Activated CD4-positive, alpha-beta T cell treated with anti-CD3 and anti-CD28 coated beads, Interleukin-2, amount 10 ng/mL, durations not matched to agents 7 days and 5 days (primary cell): ENCODE measurements around the gene CYP27A1. TPM values are rescaled to one million over a fixed set of nuclear protein-coding genes. Genes with fewer than 3 reads are reported as not detected.
"Not testable (repeated sequence)": the region's sequence is repeated elsewhere in the genome, so short reads cannot be mapped to it uniquely, and the experiment has no call there.

Experiments
- CTCF ChIA-PET: fragments of 350-600 bp; sonication (Branson Sonifier 250); formaldehyde crosslinking; loops from one replicate; lab custom pipeline; 2021; ENCODE audit warnings: antibody characterized with exemption; lab: Charles Lee
- POLR2A ChIA-PET: fragments of 350-600 bp; sonication (Branson Sonifier 250); formaldehyde crosslinking; loops from one replicate; lab custom pipeline; 2021; ENCODE audit warnings: antibody characterized with exemption; lab: Charles Lee
- DNase-seq: peaks from one replicate; pipeline ENCODE4 v3.0.0-alpha.2; 2020
- H3K27ac Mint-ChIP-seq: one replicate; pipeline ENCODE4 v1.8.0; 2021; ENCODE audit warnings: mild to moderate bottlenecking, moderate library complexity, mixed read lengths
- H3K27me3 Mint-ChIP-seq: one replicate; pipeline ENCODE4 v1.8.0; 2021; ENCODE audit warnings: mixed read lengths
- H3K36me3 Mint-ChIP-seq: one replicate; pipeline ENCODE4 v1.8.0; 2021; ENCODE audit warnings: low read depth, mixed read lengths
- H3K4me1 Mint-ChIP-seq: one replicate; pipeline ENCODE4 v1.8.0; 2021; ENCODE audit warnings: mixed read lengths
- H3K4me3 Mint-ChIP-seq: one replicate; pipeline ENCODE4 v1.8.0; 2021; ENCODE audit warnings: mild to moderate bottlenecking, moderate library complexity, mixed read lengths
- H3K9me3 Mint-ChIP-seq: one replicate; pipeline ENCODE4 v1.8.0; 2021; ENCODE audit warnings: mixed read lengths
- total RNA-seq, 2 experiments: library from RNA; stranded (reverse); gene quantifications; one replicate each; pipeline ENCODE4 v1.2.3, GENCODE V29; 2021

Gene CYP27A1
- total RNA-seq, 2 experiments from 2014 or later, result 0.08 to 0.22 TPM

GRCh38 chr2:218830526-218831306, 48.8 kb downstream of the CYP27A1 start:
- no peak for DNase-seq
- Mint-ChIP-seq H3K4me1 (no peaks in the 10 kb centered on the region), H3K27me3 (peaks cover 17% of the 10 kb centered on the region), H3K27ac (no peak overlapping the region), H3K9me3 (no peaks in the 10 kb centered on the region), H3K36me3 (no peaks in the 10 kb centered on the region), H3K4me3 (no peak overlapping the region)
- ChIA-PET CTCF (no interaction called here), POLR2A (no interaction called here)

GRCh38 chr2:218831378-218831990, 49.5 kb downstream of the CYP27A1 start, which contains the start of gene PRKAG3:
Gene PRKAG3 (minus strand): TSS chr2:218831803.
- peaks cover 19% of the 10 kb centered on the region for H3K27me3 Mint-ChIP-seq
- ChIA-PET POLR2A (no interaction called here), CTCF (interaction anchor here (0.8 to 1.2 kb wide), 2 partner anchors 9 to 16 kb away, joined by 3 read pairs; no protein-coding TSS in a partner anchor)
- no peak for DNase-seq
- no peaks in the 10 kb centered on the region for H3K4me1 Mint-ChIP-seq
- no peaks in the 10 kb centered on the region for H3K9me3 Mint-ChIP-seq
- H3K27ac Mint-ChIP-seq, result no peak within 1 kb of the TSS
- no peak within 1 kb of the TSS for H3K4me3 Mint-ChIP-seq
- H3K36me3 Mint-ChIP-seq, result no peaks in the 10 kb centered on the region

GRCh38 chr2:218832081-218832480, 50.1 kb downstream of the CYP27A1 start:
- no peaks in the 10 kb centered on the region for H3K4me1 Mint-ChIP-seq
- no peak overlapping the region for H3K27ac Mint-ChIP-seq
- peaks cover 22% of the 10 kb centered on the region for H3K27me3 Mint-ChIP-seq
- ChIA-PET CTCF (interaction anchor here (0.8 to 1.2 kb wide), 2 partner anchors 9 to 15 kb away, joined by 3 read pairs; no protein-coding TSS in a partner anchor), POLR2A (no interaction called here)
- H3K36me3 Mint-ChIP-seq, result no peaks in the 10 kb centered on the region
- H3K4me3 Mint-ChIP-seq, result no peak overlapping the region
- DNase-seq, result no peak
- H3K9me3 Mint-ChIP-seq, result peaks cover 2% of the 10 kb centered on the region

- H3K9me3 Mint-ChIP-seq, result peaks cover 4% of the 10 kb centered on the region
- H3K4me3 Mint-ChIP-seq, result no peak overlapping the region
- no peak overlapping the region for H3K27ac Mint-ChIP-seq
- H3K27me3 Mint-ChIP-seq, result peaks cover 25% of the 10 kb centered on the region
- DNase-seq, result no peak
- H3K36me3 Mint-ChIP-seq, result no peaks in the 10 kb centered on the region
- no peaks in the 10 kb centered on the region for H3K4me1 Mint-ChIP-seq
- POLR2A ChIA-PET, result no interaction called here
- CTCF ChIA-PET, result interaction anchor here (0.8 to 1.2 kb wide), 2 partner anchors 10 to 15 kb away, joined by 3 read pairs; no protein-coding TSS in a partner anchor
Measured at GRCh38 chr2:218832520-218832919, 50.6 kb downstream of the CYP27A1 start.

GRCh38 chr2:218833023-218833609, 51.2 kb downstream of the CYP27A1 start:
- H3K36me3 Mint-ChIP-seq, result no peaks in the 10 kb centered on the region
- ChIA-PET CTCF (interaction anchor here (1.0 kb wide), 1 partner anchor 15 kb away, joined by 5 read pairs; no protein-coding TSS in a partner anchor), POLR2A (no interaction called here)
- no peaks in the 10 kb centered on the region for H3K4me1 Mint-ChIP-seq
- H3K9me3 Mint-ChIP-seq, result peaks cover 5% of the 10 kb centered on the region
- H3K4me3 Mint-ChIP-seq, result no peak overlapping the region
- H3K27ac Mint-ChIP-seq, result no peak overlapping the region
- H3K27me3 Mint-ChIP-seq, result peaks cover 29% of the 10 kb centered on the region
- no peak for DNase-seq

GRCh38 chr2:218834685-218835084, 52.7 kb downstream of the CYP27A1 start:
- CTCF ChIA-PET, result interaction anchor here (0.5 to 0.9 kb wide), 2 partner anchors 10 to 13 kb away, joined by 3 to 7 read pairs; no protein-coding TSS in a partner anchor
- H3K36me3 Mint-ChIP-seq, result no peaks in the 10 kb centered on the region
- peaks cover 5% of the 10 kb centered on the region for H3K9me3 Mint-ChIP-seq
- H3K27ac Mint-ChIP-seq, result no peak overlapping the region
- no peak for DNase-seq
- no peak overlapping the region for H3K4me3 Mint-ChIP-seq
- POLR2A ChIA-PET, result no interaction called here
- H3K4me1 Mint-ChIP-seq, result no peaks in the 10 kb centered on the region
- peaks cover 40% of the 10 kb centered on the region for H3K27me3 Mint-ChIP-seq

- H3K36me3 Mint-ChIP-seq, result no peaks in the 10 kb centered on the region
- no peak overlapping the region for H3K4me3 Mint-ChIP-seq
- POLR2A ChIA-PET, result no interaction called here
- H3K27ac Mint-ChIP-seq, result no peak overlapping the region
- H3K9me3 Mint-ChIP-seq, result peaks cover 5% of the 10 kb centered on the region
- DNase-seq, result no peak
- H3K27me3 Mint-ChIP-seq, result peaks cover 43% of the 10 kb centered on the region
- H3K4me1 Mint-ChIP-seq, result no peaks in the 10 kb centered on the region
- CTCF ChIA-PET, result interaction anchor here (1.3 to 1.4 kb wide), 2 partner anchors 10 to 127 kb away, joined by 3 to 5 read pairs; no protein-coding TSS in a partner anchor
Measured at GRCh38 chr2:218837495-218837894, 55.5 kb downstream of the CYP27A1 start.

- CTCF ChIA-PET, result interaction anchor here (0.6 kb wide), 1 partner anchor 730 kb away, joined by 3 read pairs; no protein-coding TSS in a partner anchor
- no peak overlapping the region for H3K4me3 Mint-ChIP-seq
- no peaks in the 10 kb centered on the region for H3K4me1 Mint-ChIP-seq
- H3K27me3 Mint-ChIP-seq, result peaks cover 46% of the 10 kb centered on the region
- POLR2A ChIA-PET, result no interaction called here
- DNase-seq, result no peak
- H3K9me3 Mint-ChIP-seq, result peaks cover 5% of the 10 kb centered on the region
- no peaks in the 10 kb centered on the region for H3K36me3 Mint-ChIP-seq
- H3K27ac Mint-ChIP-seq, result no peak overlapping the region
Measured at GRCh38 chr2:218839430-218839829, 57.5 kb downstream of the CYP27A1 start.

- Mint-ChIP-seq H3K27me3 (peaks cover 43% of the 10 kb centered on the region), H3K27ac (no peak overlapping the region), H3K36me3 (no peaks in the 10 kb centered on the region), H3K4me1 (no peaks in the 10 kb centered on the region), H3K9me3 (peaks cover 5% of the 10 kb centered on the region), H3K4me3 (no peak overlapping the region)
- no peak for DNase-seq
- POLR2A ChIA-PET, result no interaction called here
- CTCF ChIA-PET, result no interaction called here
Measured at GRCh38 chr2:218839888-218840287, 57.9 kb downstream of the CYP27A1 start.

- CTCF ChIA-PET, result interaction anchor here (0.6 kb wide), 1 partner anchor 10 kb away, joined by 7 read pairs; no protein-coding TSS in a partner anchor
- POLR2A ChIA-PET, DNase-seq, H3K4me1 Mint-ChIP-seq, H3K4me3 Mint-ChIP-seq, H3K9me3 Mint-ChIP-seq, H3K36me3 Mint-ChIP-seq, H3K27ac Mint-ChIP-seq: not testable (repeated sequence)
- H3K27me3 Mint-ChIP-seq, result peaks cover 21% of the 10 kb centered on the region
Measured at GRCh38 chr2:218844334-218844733, 62.4 kb downstream of the CYP27A1 start.

GRCh38 chr2:218846963-218847362, 65.0 kb downstream of the CYP27A1 start:
- H3K9me3 Mint-ChIP-seq, H3K27ac Mint-ChIP-seq, H3K36me3 Mint-ChIP-seq, H3K4me1 Mint-ChIP-seq, POLR2A ChIA-PET, H3K4me3 Mint-ChIP-seq, DNase-seq: not testable (repeated sequence)
- H3K27me3 Mint-ChIP-seq, result peaks cover 17% of the 10 kb centered on the region
- CTCF ChIA-PET, result interaction anchor here (0.5 to 2.6 kb wide), 54 partner anchors 10 to 639 kb away, joined by 3 to 26 read pairs (median 4); partner anchors contain the start of genes BCS1L, CYP27A1, PRKAG3 and WNT6

- H3K4me3 Mint-ChIP-seq, result no peak overlapping the region
- peaks cover 31% of the 10 kb centered on the region for H3K27me3 Mint-ChIP-seq
- POLR2A ChIA-PET, result no interaction called here
- DNase-seq, result no peak
- H3K4me1 Mint-ChIP-seq, result peaks cover 2% of the 10 kb centered on the region
- H3K36me3 Mint-ChIP-seq, result no peaks in the 10 kb centered on the region
- no peak overlapping the region for H3K27ac Mint-ChIP-seq
- no peaks in the 10 kb centered on the region for H3K9me3 Mint-ChIP-seq
- CTCF ChIA-PET, result interaction anchor here (1.4 to 2.2 kb wide), 3 partner anchors 15 to 139 kb away, joined by 3 to 5 read pairs (median 4); no protein-coding TSS in a partner anchor
Measured at GRCh38 chr2:218849721-218850120, 67.8 kb downstream of the CYP27A1 start.
